Stimulated activated CD8-positive, alpha-beta memory T cell treated with anti-CD3 and anti-CD28 coated beads, Interleukin-7, amount 100 ng/mL, for 4 hours (primary cell): ENCODE measurements around the gene LAMC1.

Experiments used
- DNase-seq, 2 donors: peaks; one replicate each; pipeline ENCODE4 v3.0.0-alpha.2; 2020; ENCODE audit warnings: low read depth in 2 of 2

LAMC1 gene

DNA sequence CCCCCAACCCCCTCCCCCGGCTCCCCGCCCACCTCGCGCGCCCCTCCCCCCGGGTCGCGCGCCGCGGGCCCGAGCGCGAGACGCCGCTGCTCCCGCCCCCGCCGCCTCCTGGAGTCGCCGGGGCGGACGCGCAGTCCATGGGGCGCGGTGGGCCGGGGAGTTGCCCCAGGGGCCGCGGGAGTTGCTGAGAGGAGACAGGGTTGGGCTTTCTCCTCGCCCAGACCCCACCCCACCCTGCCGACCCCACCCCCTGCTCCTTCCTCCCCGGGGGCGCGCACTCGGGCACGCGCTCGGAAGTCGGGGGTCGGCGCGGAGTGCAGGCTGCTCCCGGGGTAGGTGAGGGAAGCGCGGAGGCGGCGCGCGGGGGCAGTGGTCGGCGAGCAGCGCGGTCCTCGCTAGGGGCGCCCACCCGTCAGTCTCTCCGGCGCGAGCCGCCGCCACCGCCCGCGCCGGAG, at the start of gene LAMC1:
Gene LAMC1 (plus strand): TSS at position 275 of the 455 bp plus-strand sequence. CDS start 297 bp downstream, outside the sequence.
- peak in 1 of 2 donors; percentile 13 for DNase-seq

DNA sequence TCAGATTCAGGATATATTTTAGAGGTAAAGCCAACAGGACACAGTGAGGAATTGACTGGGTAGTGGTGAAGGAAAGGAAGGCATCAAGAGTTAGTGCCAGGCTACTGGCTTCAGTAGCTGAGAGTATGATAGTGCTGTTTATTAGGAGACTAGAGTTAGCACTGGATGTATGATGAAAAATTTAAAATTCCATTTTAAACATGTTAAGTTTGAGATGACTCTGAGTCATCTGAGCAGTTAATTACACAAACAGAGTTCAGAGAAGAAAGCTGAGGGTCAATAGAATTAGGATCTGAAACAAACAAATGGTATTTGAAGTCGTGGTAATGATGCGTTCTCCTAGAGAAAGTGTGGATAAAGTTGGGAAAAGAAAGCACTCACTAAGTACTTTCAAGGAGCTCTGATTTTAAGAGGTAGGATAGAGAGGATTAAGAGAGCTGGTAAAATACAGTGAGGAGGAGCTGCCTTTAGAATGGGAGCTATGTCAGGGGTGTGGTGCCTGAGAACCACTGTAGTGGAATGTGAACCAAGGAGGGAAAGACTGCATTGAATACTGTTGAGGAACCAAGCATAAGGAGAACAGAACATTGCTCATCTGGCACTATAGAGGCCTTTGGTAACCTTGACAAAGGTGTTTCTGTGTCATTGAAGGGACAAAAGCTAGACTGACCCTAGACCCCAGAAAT, 48.6 kb upstream of the LAMC1 start:
- no peak for DNase-seq

DNA sequence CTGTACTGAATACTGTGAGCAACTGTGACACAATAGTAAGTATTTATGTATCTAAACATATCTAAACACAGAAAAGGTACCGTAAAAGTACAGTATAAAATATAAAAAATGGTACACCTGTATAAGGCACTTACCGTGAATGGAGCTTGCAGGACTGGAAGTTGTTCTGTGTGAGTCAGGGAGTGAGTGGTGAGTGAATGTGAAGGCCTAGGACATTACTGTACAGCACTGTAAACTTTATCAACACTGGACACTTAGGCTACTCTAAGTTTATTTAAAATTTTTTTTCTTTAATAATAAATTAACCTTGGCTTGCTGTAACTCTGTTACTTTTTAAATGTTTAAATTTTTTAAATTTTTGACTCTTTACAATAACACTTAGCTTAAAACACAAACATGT, 45.7 kb upstream of the LAMC1 start:
- no peak for DNase-seq

GRCh38 chr1:182978151-182978853, 44.9 kb upstream of the LAMC1 start:
- no peak for DNase-seq

- DNase-seq: no peak
These were observed 39.1 kb upstream of the LAMC1 start for GRCh38 chr1:182984138-182984537.

- no peak for DNase-seq
These were observed 38.6 kb upstream of the LAMC1 start for GRCh38 chr1:182984621-182985020.

- no peak for DNase-seq
These were observed 37.3 kb upstream of the LAMC1 start for GRCh38 chr1:182985876-182986275.

DNA sequence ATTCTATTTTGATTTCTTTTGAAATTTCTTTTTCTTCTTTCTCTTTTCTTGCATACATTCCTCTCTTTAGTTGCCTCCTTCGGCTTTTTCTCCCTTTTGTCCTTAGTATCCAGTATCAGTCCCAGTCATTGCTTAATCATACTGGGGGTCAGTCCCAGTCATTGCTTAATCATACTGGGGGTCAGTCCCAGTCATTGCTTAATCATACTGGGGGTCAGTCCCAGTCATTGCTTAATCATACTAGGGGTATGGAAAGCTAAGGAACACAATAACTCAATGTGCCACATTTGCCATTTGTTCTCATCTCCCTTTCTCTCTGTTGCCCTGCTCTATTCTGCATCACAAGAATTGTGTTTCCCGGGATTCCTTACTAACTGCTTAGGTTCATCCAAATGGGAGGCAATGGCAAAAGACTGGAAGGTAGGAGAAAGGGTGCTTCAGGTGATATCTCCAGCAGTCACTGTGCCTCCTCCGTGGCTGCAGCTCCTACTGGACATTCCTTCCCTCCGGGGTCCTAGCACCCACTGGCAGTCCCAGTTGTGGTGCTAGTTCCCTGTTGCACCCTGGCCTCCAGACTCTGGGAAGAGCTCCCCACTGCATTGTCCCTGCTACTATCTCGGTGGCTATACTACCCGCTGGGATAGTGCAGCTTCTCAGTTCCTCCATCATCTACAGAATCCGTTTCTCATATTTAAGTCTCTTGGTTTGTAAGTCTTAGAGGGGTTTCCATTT, 32.6 kb upstream of the LAMC1 start:
- no peak for DNase-seq

- DNase-seq: no peak
These were observed 29.5 kb upstream of the LAMC1 start for GRCh38 chr1:182993746-182994145.

DNA sequence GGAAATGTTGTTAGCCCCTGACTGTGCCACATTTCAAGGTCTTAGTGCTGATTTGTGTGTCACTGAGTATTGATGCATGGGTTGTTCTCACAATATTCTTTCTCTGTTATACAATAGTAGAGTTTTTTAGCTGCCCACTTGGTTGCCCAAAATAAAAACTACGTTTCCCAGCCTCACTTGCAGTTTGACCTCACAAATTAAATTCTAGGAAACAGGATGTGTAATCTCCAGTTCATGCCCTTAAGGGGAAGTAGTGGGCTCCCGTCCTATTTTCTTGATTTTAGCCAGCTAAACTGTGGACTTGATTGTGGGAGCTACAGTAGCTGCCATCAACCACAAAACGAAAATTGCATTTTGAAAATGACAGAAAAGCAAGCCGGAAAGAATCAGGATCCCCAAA, 27.3 kb upstream of the LAMC1 start:
- DNase-seq: no peak

- DNase-seq: no peak
These were observed 26.4 kb upstream of the LAMC1 start for GRCh38 chr1:182996816-182997215.

- no peak for DNase-seq
These were observed 24.7 kb upstream of the LAMC1 start for GRCh38 chr1:182998482-182998881.

- DNase-seq: no peak
These were observed 22.9 kb upstream of the LAMC1 start for GRCh38 chr1:183000167-183000962.

- DNase-seq: no peak
These were observed 21.0 kb upstream of the LAMC1 start for GRCh38 chr1:183002267-183002666.

DNA sequence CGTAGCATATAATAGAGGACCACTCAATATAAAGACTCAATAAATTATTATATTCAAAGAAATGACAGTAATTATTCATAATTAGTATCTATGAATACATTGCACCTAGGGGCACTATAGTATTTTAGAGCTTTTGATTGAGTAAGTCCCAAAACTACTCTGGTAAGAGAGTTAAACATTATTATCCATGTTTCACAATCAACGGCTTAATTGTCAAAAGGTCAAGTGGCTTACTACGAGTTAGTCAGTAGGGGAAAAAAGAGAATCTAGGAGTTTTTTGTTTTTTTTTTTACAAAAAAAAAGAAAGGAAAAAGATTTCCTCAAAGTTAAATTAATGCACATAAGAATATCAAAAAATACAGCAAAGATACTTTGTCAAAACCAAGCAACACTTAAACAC, 20.4 kb upstream of the LAMC1 start:
- DNase-seq: no peak

DNA sequence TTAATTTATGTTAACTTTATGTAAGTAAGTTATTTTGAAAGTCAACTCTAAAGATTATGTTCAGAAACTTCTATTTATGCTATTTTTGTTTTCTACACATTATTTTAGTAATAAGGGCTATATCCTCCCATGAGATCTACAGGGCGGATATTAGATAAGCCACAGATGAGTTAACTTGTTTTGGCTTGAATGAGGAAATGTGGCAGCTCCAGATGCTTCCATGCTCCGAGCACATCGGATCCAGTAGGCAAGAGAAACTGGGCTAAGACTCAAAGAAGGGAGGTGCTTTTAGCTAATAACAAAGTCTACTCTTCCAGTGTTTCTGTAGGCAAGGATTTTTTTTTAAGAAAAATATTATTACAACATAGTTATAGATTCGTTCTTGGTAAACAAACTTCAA, 20.0 kb upstream of the LAMC1 start:
- no peak for DNase-seq

- DNase-seq: no peak
These were observed 19.1 kb upstream of the LAMC1 start for GRCh38 chr1:183004141-183004540.

DNA sequence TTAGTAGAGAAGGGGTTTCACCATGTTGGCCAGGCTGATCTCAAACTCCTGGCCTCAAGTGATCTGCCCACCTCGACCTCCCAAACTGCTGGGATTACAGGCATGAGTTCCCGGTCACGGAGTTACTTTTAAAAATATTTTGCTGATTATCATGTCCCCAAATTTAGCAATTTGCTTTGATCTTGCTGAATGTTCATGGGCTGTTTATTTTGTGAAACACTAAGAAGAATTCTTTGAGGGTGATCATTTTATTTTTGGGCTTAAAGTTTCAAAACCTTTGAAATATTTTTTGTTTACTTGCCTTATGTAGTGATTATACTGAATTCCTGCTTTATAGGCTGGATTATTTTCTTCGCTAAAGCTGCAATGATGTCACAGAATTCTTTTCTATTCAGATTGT, 11.4 kb upstream of the LAMC1 start:
- no peak for DNase-seq

- no peak for DNase-seq
These were observed 10.8 kb upstream of the LAMC1 start for GRCh38 chr1:183012301-183012994.

- no peak for DNase-seq
These were observed 4.0 kb upstream of the LAMC1 start for GRCh38 chr1:183019139-183019740.

- DNase-seq: no peak
These were observed 3.4 kb upstream of the LAMC1 start for GRCh38 chr1:183019860-183020259.
